Gastrocnemius medialis (tissue), 4 donors: ENCODE data around the gene NSMCE1. TPM values are rescaled to one million over a fixed set of nuclear protein-coding genes. Genes with fewer than 3 reads are reported as not detected.

Experiments
- ATAC-seq, 2 donors: fragments of 150-250 bp; one replicate each; pipeline ENCODE4 v1.9.1; 2016
- DNase-seq, 2 donors: peaks; one replicate each; pipeline ENCODE4 v3.0.0-alpha.2; 2019
- H3K27ac ChIP-seq, 4 donors: fragments of 200-600 bp; sonication (generic); 1 replicate in 1 of 4; 2 replicates in 3 of 4; pipeline ENCODE4 v1.5.1; 2016 to 2018; ENCODE audit warnings: mild to moderate bottlenecking in 2 of 4, moderate library complexity in 1 of 4
- H3K27me3 ChIP-seq, 3 donors: fragments of 200-600 bp; sonication (generic) in 2 of 3; 1 replicate in 1 of 3; 2 replicates in 2 of 3; pipeline versions ENCODE4 v1.5.1 to v1.6.0; 2016 to 2019; ENCODE audit warnings: mild to moderate bottlenecking in 1 of 3, moderate library complexity in 1 of 3
- H3K36me3 ChIP-seq, 2 donors: fragments of 200-600 bp; sonication (generic) in 1 of 2; one replicate each; pipeline ENCODE4 v1.5.1; 2017 to 2018
- H3K4me1 ChIP-seq, 2 donors: fragments of 200-600 bp; sonication (generic) in 1 of 2; one replicate each; pipeline ENCODE4 v1.5.1; 2016 to 2017; ENCODE audit warnings: mild to moderate bottlenecking in 2 of 2
- H3K4me3 ChIP-seq, 4 donors: fragments of 200-600 bp; sonication (generic) in 3 of 4; 1 replicate in 1 of 4; 2 replicates in 3 of 4; pipeline ENCODE4 v1.5.1; 2016 to 2019; ENCODE audit warnings: mild to moderate bottlenecking in 2 of 4
- H3K9me3 ChIP-seq, 3 donors: fragments of 200-600 bp; sonication (generic) in 2 of 3; 1 replicate in 1 of 3; 2 replicates in 2 of 3; pipeline ENCODE4 v1.5.1; 2016 to 2019
- POLR2A ChIP-seq, 2 donors: fragments of 450-650 bp; IDR thresholded peaks; one replicate each; pipeline ENCODE4 v1.6.1; 2017; ENCODE audit warnings: antibody characterized with exemption in 2 of 2, mild to moderate bottlenecking in 2 of 2, moderate library complexity in 2 of 2
- in situ Hi-C, 4 donors: fragments of 200-750 bp; cut with MboI; loops; one replicate each; pipeline versions ENCODE4 v1.15.0 to v1.8.0; 2017; ENCODE audit warnings: low sequenced_read_pairs in 4 of 4
- intact Hi-C: fragments of 100-400 bp; cut with DNase I; formaldehyde crosslinking; loops from one replicate; pipeline ENCODE4 v1.15.1; 2023; ENCODE audit warnings: low total_unique reads
- total RNA-seq, 4 donors: library from RNA; depleted of rRNA; stranded (reverse); fragments of >200 nt; gene quantifications; one replicate each; pipeline versions ENCODE4 v1.1.0 to v1.2.3, GENCODE V29; 2016
- TF ChIP-seq, protein P1 (sequence below), 5 experiments: fragments of 450-650 bp in 3 of 5; fragments of 200-600 bp in 2 of 5; sonication (generic) in 2 of 5; IDR thresholded peaks in 4 of 5; conservative IDR thresholded peaks in 1 of 5; 1 replicate in 4 of 5; 2 replicates in 1 of 5; pipeline ENCODE4 v1.5.1; 2016 to 2019; ENCODE audit warnings: antibody characterized with exemption in 5 of 5, mild to moderate bottlenecking in 3 of 5, moderate library complexity in 3 of 5

The NSMCE1 gene
- total RNA-seq, 4 donors from 2014 or later, result 20.2 to 29.1 (median 22.0) TPM

- DNase-seq, result no peak
- H3K27ac ChIP-seq, result peak overlapping the region in 3 of 4 donors; percentile 2 to 44 (median 33)
Measured at GRCh38 chr16:27216297-27216885, 52.2 kb downstream of the NSMCE1 start.

GRCh38 chr16:27215660-27216059 is 52.9 kb downstream of the NSMCE1 start:
- no peak for TF ChIP-seq POLR2A (IDR thresholded peaks at IDR 0.05)
- TF ChIP-seq, protein P1, sequence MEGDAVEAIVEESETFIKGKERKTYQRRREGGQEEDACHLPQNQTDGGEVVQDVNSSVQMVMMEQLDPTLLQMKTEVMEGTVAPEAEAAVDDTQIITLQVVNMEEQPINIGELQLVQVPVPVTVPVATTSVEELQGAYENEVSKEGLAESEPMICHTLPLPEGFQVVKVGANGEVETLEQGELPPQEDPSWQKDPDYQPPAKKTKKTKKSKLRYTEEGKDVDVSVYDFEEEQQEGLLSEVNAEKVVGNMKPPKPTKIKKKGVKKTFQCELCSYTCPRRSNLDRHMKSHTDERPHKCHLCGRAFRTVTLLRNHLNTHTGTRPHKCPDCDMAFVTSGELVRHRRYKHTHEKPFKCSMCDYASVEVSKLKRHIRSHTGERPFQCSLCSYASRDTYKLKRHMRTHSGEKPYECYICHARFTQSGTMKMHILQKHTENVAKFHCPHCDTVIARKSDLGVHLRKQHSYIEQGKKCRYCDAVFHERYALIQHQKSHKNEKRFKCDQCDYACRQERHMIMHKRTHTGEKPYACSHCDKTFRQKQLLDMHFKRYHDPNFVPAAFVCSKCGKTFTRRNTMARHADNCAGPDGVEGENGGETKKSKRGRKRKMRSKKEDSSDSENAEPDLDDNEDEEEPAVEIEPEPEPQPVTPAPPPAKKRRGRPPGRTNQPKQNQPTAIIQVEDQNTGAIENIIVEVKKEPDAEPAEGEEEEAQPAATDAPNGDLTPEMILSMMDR (IDR thresholded peaks at IDR 0.05 in 4 of 5, conservative IDR thresholded peaks at IDR 0.05 in 1 of 5), result no peak
- H3K4me3 ChIP-seq, result no peak overlapping the region
- no peak overlapping the region for H3K27ac ChIP-seq
- in situ Hi-C loops (loop anchor here in 1 of 4 donors (25.0 kb wide), 1 partner anchor 347 kb away; the partner anchor contains the start of gene KATNIP), intact Hi-C loops (no loop called here)
- peaks cover 0 to 10% of the 10 kb centered on the region in 2 donors for H3K36me3 ChIP-seq
- no peaks in the 10 kb centered on the region for H3K9me3 ChIP-seq
- H3K27me3 ChIP-seq, result no peaks in the 10 kb centered on the region
- H3K4me1 ChIP-seq, result peaks cover 9 to 24% of the 10 kb centered on the region in 2 donors
- ATAC-seq, result no peak
- DNase-seq, result no peak

More at GRCh38 chr16:27216297-27216885, 52.2 kb downstream of the NSMCE1 start:
- in situ Hi-C loops, result loop anchor here in 1 of 4 donors (25.0 kb wide), 1 partner anchor 346 kb away; the partner anchor contains the start of gene KATNIP
- no peak for ATAC-seq
- intact Hi-C loops, result no loop called here
- TF ChIP-seq, protein P1 (IDR thresholded peaks at IDR 0.05 in 4 of 5, conservative IDR thresholded peaks at IDR 0.05 in 1 of 5), result no peak
- TF ChIP-seq POLR2A (IDR thresholded peaks at IDR 0.05), result no peak
- H3K36me3 ChIP-seq, result peaks cover 0 to 2% of the 10 kb centered on the region in 2 donors
- H3K27me3 ChIP-seq, result no peaks in the 10 kb centered on the region
- no peaks in the 10 kb centered on the region for H3K9me3 ChIP-seq
- no peak overlapping the region for H3K4me3 ChIP-seq
- peaks cover 9 to 24% of the 10 kb centered on the region in 2 donors for H3K4me1 ChIP-seq

- Histone ChIP-seq H3K27ac (peak overlapping the region in 1 of 4 donors; percentile 23), H3K27me3 (no peaks in the 10 kb centered on the region), H3K9me3 (no peaks in the 10 kb centered on the region), H3K36me3 (peaks cover 0 to 20% of the 10 kb centered on the region in 2 donors), H3K4me3 (no peak overlapping the region), H3K4me1 (peaks cover 9 to 24% of the 10 kb centered on the region in 2 donors)
- intact Hi-C loops (no loop called here), in situ Hi-C loops (loop anchor here in 1 of 4 donors (25.0 kb wide), 1 partner anchor 348 kb away; the partner anchor contains the start of gene KATNIP)
- ATAC-seq (peak in 1 of 2 donors; percentile 54), DNase-seq (no peak)
- TF ChIP-seq, protein P1 (IDR thresholded peaks at IDR 0.05 in 4 of 5, conservative IDR thresholded peaks at IDR 0.05 in 1 of 5), result no peak
- TF ChIP-seq POLR2A (IDR thresholded peaks at IDR 0.05), result no peak
Measured at GRCh38 chr16:27214084-27214961, 54.2 kb downstream of the NSMCE1 start.

DNA sequence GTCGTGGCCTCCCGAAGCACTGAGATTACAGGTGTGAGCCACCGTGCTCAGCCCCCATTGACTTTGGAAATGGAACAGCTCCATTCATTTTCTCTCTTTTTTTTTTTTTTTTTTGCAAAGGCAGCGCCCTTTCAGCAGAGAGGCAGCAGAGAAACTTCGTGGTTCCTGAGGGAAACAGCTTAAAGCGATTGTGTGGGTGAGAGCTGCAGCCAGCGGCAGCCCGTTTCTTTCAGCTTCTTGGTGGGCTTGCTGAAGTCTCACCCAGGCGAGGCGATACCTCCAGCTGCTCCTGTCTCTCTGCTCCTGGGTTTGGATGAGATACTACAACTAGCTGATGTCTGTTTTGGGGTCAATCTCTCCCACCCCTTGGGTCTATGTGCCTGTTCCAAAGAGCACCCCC is 57.5 kb downstream of the NSMCE1 start:
- intact Hi-C loops, result no loop called here
- Histone ChIP-seq H3K4me1 (peaks cover 6 to 12% of the 10 kb centered on the region in 2 donors), H3K27ac (no peak overlapping the region), H3K27me3 (no peaks in the 10 kb centered on the region), H3K9me3 (no peaks in the 10 kb centered on the region), H3K4me3 (no peak overlapping the region), H3K36me3 (peaks cover 0 to 20% of the 10 kb centered on the region in 2 donors)
- TF ChIP-seq POLR2A (IDR thresholded peaks at IDR 0.05), result no peak
- TF ChIP-seq, protein P1 (IDR thresholded peaks at IDR 0.05 in 4 of 5, conservative IDR thresholded peaks at IDR 0.05 in 1 of 5), result no peak
- no peak for DNase-seq
- ATAC-seq, result no peak
- in situ Hi-C loops, result loop anchor here in 1 of 4 donors (25.0 kb wide), 1 partner anchor 351 kb away; the partner anchor contains the start of gene KATNIP
